Measurements from ENCODE around the gene NXNL1. TPM values are rescaled to one million over a fixed set of nuclear protein-coding genes. Genes with fewer than 3 reads are reported as not detected.

NXNL1 gene
- total and polyA plus RNA-seq, 2 of the 13 experiments (the other 11 are each of a cell fraction or from before 2014, with no cell fraction given): not detected

DNA sequence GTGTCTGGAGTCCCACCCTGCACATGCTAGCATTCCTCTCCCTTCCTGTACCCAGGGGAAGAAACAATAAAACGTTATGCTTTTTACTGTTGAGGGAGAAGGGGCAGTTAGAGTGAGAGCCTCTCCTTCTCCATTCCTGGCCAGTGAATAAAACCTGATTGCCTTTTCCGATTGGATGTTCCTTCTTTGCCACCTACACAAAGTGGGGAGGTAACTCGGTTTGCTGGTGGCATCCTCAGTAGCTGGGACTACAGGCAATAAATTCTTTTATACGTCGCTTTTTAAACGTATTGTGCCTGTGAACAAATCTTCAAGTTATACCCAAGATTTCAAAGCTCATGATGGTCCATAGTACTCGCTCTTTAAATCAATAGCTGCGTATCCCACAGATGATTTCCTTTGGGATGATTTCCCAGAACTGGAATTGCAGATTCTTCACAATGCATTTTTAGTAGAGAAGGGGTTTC lies 41.5 kb downstream of the NXNL1 start (continued):
- TF ChIP-seq, protein P1, sequence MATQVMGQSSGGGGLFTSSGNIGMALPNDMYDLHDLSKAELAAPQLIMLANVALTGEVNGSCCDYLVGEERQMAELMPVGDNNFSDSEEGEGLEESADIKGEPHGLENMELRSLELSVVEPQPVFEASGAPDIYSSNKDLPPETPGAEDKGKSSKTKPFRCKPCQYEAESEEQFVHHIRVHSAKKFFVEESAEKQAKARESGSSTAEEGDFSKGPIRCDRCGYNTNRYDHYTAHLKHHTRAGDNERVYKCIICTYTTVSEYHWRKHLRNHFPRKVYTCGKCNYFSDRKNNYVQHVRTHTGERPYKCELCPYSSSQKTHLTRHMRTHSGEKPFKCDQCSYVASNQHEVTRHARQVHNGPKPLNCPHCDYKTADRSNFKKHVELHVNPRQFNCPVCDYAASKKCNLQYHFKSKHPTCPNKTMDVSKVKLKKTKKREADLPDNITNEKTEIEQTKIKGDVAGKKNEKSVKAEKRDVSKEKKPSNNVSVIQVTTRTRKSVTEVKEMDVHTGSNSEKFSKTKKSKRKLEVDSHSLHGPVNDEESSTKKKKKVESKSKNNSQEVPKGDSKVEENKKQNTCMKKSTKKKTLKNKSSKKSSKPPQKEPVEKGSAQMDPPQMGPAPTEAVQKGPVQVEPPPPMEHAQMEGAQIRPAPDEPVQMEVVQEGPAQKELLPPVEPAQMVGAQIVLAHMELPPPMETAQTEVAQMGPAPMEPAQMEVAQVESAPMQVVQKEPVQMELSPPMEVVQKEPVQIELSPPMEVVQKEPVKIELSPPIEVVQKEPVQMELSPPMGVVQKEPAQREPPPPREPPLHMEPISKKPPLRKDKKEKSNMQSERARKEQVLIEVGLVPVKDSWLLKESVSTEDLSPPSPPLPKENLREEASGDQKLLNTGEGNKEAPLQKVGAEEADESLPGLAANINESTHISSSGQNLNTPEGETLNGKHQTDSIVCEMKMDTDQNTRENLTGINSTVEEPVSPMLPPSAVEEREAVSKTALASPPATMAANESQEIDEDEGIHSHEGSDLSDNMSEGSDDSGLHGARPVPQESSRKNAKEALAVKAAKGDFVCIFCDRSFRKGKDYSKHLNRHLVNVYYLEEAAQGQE (IDR thresholded peaks at IDR 0.05; ENCODE audit: borderline replicate concordance in 1 of 2, low read depth in 1 of 2, low read length in 2 of 2): no peak
- 0 out of 2 replicates have a peak, but pooled peaks have one; percentile 31 for TF ChIP-seq CHD4 (IDR thresholded peaks at IDR 0.05; ENCODE audit: borderline replicate concordance, low read length)

- WGBS (ENCODE audit: low lambda C conversion rate): 82% methylated on average over 3 of the region's 3 CpGs
- Histone ChIP-seq H3K79me2 (ENCODE audit: insufficient read depth, low read length) (no peaks in the 10 kb centered on the region), H3K4me2 (ENCODE audit: low read depth, low read length) (peak overlapping the region; percentile 91), H3K27ac (ENCODE audit: extremely low read length, insufficient read depth, low read length) (peak overlapping the region; percentile 65), H3K36me3 (replicated peaks in 1 of 2; ENCODE audit: control insufficient read depth in 1 of 2, insufficient read depth in 2 of 2, low read length in 2 of 2) (peaks cover 1 to 17% of the 10 kb centered on the region in 2 experiments; a peak in 2 of 5 replicates), H3K9ac (ENCODE audit: insufficient read depth, low read depth, low read length) (peak overlapping the region; percentile 69), H3K27me3 (ENCODE audit: control insufficient read depth in 1 of 2, insufficient read depth in 2 of 2, low read length in 2 of 2) (no peaks in the 10 kb centered on the region), H3K9me3 (ENCODE audit: low read length) (no peaks in the 10 kb centered on the region), H3K4me1 (ENCODE audit: insufficient read depth, low read length) (peaks cover 17% of the 10 kb centered on the region), H3K4me3 (replicated peaks in 1 of 3; ENCODE audit: insufficient read depth in 1 of 3, low read depth in 2 of 3, low read length in 3 of 3) (peak overlapping the region in 2 of 3 experiments; percentile 62 to 82; a peak in 2 of 6 replicates), H2AFZ (ENCODE audit: low read length) (no peak overlapping the region), H4K20me1 (ENCODE audit: insufficient read depth, low read length) (no peaks in the 10 kb centered on the region)
- intact Hi-C loops (cut with micrococcal nuclease; ENCODE audit: unreplicated experiment): loop anchor here (1.0 kb wide), 1 partner anchor 13 kb away; the partner anchor contains the start of gene BST2
- no TSS peak for BruUV-seq (replicated peaks)
- no peak for FAIRE-seq
- no peak for DNase-seq (ENCODE audit: low spot score)
- CTCF ChIA-PET (ENCODE audit: low intra/inter-chr PET ratio, low total read pairs): no interaction called here
- ATAC-seq: no peak
- POLR2A ChIA-PET: interaction anchor here (1.8 to 2.0 kb wide), 3 partner anchors 12 to 109 kb away, joined by 5 to 76 read pairs (median 5); partner anchors contain the start of genes BST2 and DDA1
- in situ Hi-C loops (cut with HindIII; ENCODE audit: extremely low pct_ligation_motif_present, low pct_unique_long_range_greater_than_20kb): no loop called here
- TF ChIP-seq ZNF720 (CRISPR knock-in tag; IDR thresholded peaks at IDR 0.05) (no peak), ZNF20 (CRISPR knock-in tag; IDR thresholded peaks at IDR 0.05) (no peak), TGIF2 (CRISPR knock-in tag; IDR thresholded peaks at IDR 0.05) (no peak), NFIB (CRISPR knock-in tag; IDR thresholded peaks at IDR 0.05; ENCODE audit: borderline replicate concordance) (no peak), XRCC5 (optimal IDR thresholded peaks at IDR 0.05; ENCODE audit: low read length) (no peak), ZSCAN22 (CRISPR knock-in tag; IDR thresholded peaks at IDR 0.05) (no peak), IKZF4 (CRISPR knock-in tag; IDR thresholded peaks at IDR 0.05; ENCODE audit: borderline replicate concordance, low read depth, not compliant biosample characterization) (no peak), BORCS8-MEF2B (CRISPR knock-in tag; IDR thresholded peaks at IDR 0.05) (no peak), ZNF746 (CRISPR knock-in tag; IDR thresholded peaks at IDR 0.05) (no peak), ZNF598 (CRISPR knock-in tag; IDR thresholded peaks at IDR 0.05; ENCODE audit: borderline replicate concordance) (no peak), ARNT (IDR thresholded peaks at IDR 0.05) (no peak), DR1 (CRISPR knock-in tag; IDR thresholded peaks at IDR 0.05) (no peak)
- TF ChIP-seq, protein P2, sequence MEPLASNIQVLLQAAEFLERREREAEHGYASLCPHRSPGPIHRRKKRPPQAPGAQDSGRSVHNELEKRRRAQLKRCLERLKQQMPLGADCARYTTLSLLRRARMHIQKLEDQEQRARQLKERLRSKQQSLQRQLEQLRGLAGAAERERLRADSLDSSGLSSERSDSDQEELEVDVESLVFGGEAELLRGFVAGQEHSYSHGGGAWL (CRISPR knock-in tag; IDR thresholded peaks at IDR 0.05): no peak
- TF ChIP-seq, protein P3, sequence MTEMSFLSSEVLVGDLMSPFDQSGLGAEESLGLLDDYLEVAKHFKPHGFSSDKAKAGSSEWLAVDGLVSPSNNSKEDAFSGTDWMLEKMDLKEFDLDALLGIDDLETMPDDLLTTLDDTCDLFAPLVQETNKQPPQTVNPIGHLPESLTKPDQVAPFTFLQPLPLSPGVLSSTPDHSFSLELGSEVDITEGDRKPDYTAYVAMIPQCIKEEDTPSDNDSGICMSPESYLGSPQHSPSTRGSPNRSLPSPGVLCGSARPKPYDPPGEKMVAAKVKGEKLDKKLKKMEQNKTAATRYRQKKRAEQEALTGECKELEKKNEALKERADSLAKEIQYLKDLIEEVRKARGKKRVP (CRISPR knock-in tag; IDR thresholded peaks at IDR 0.05): no peak
Measured at GRCh38 chr19:17418710-17419109, 42.0 kb downstream of the NXNL1 start.

Data from HepG2 (cell line).